Activated naive CD4-positive, alpha-beta T cell treated with anti-CD3 and anti-CD28 coated beads, Interleukin-2, amount 50 U/mL, for 72 hours (primary cell): ENCODE results near the gene CDC45. TPM values are rescaled to one million over a fixed set of nuclear protein-coding genes. Genes with fewer than 3 reads are reported as not detected.

Source experiments
- ATAC-seq, 2 donors: fragments of 150-1000 bp; cut with Tn5 transposase; 2 replicates each; pipeline ENCODE4 v1.10.0; 2021; ENCODE audit warnings: mild to moderate bottlenecking in 2 of 2, moderate library complexity in 2 of 2
- DNase-seq, 2 donors: peaks; one replicate each; pipeline ENCODE4 v3.0.0; 2021 to 2022; ENCODE audit warnings: low spot score in 2 of 2
- H3K27ac Mint-ChIP-seq, 2 donors: one replicate each; pipeline ENCODE4 v1.8.0; 2022; ENCODE audit warnings: mild to moderate bottlenecking in 2 of 2, mixed read lengths in 2 of 2
- H3K36me3 Mint-ChIP-seq, 2 donors: one replicate each; pipeline ENCODE4 v1.8.0; 2022; ENCODE audit warnings: mixed read lengths in 2 of 2
- H3K9me3 Mint-ChIP-seq, 2 donors: one replicate each; pipeline ENCODE4 v1.8.0; 2022; ENCODE audit warnings: mixed read lengths in 2 of 2
- total RNA-seq, 2 donors: library from RNA; stranded (reverse); gene quantifications; one replicate each; pipeline ENCODE4 v1.2.3, GENCODE V29; 2022

CDC45 gene
- total RNA-seq, 2 donors from 2014 or later: 92.1 to 99.7 TPM

GRCh38 chr22:19478045-19478900, 1.4 kb upstream of the CDC45 start:
- peaks cover 22 to 31% of the 10 kb centered on the region in 2 donors for H3K36me3 Mint-ChIP-seq
- H3K9me3 Mint-ChIP-seq: no peaks in the 10 kb centered on the region
- H3K27ac Mint-ChIP-seq: peak overlapping the region; percentile 91 to 100
- no peak for ATAC-seq
- DNase-seq: peak in 1 of 2 donors; percentile 20

- DNase-seq (peak; percentile 80 to 87), ATAC-seq (peak; percentile 66 to 69)
- no peaks in the 10 kb centered on the region for H3K9me3 Mint-ChIP-seq
- H3K36me3 Mint-ChIP-seq: peaks cover 26 to 37% of the 10 kb centered on the region in 2 donors
- peak within 1 kb of the TSS; percentile 100 for H3K27ac Mint-ChIP-seq
These were observed 792 bp upstream of the CDC45 start, which contains the start of gene UFD1 for GRCh38 chr22:19478901-19479354. TSS of gene UFD1 (minus strand) at chr22:19479193. CDS start at chr22:19479085, 108 bp downstream.

GRCh38 chr22:19480173-19480568, 451 bp downstream of the CDC45 start:
- ATAC-seq: no peak
- peaks cover 34 to 47% of the 10 kb centered on the region in 2 donors for H3K36me3 Mint-ChIP-seq
- peak overlapping the region; percentile 100 for H3K27ac Mint-ChIP-seq
- no peak for DNase-seq
- no peaks in the 10 kb centered on the region for H3K9me3 Mint-ChIP-seq

- DNase-seq: no peak
- Mint-ChIP-seq H3K36me3 (peaks cover 35 to 49% of the 10 kb centered on the region in 2 donors), H3K27ac (peak overlapping the region in 1 of 2 donors; percentile 100), H3K9me3 (no peaks in the 10 kb centered on the region)
- ATAC-seq: no peak
These were observed 1.1 kb downstream of the CDC45 start for GRCh38 chr22:19480789-19481188.

- H3K36me3 Mint-ChIP-seq: peaks cover 35 to 49% of the 10 kb centered on the region in 2 donors
- DNase-seq: no peak
- no peaks in the 10 kb centered on the region for H3K9me3 Mint-ChIP-seq
- ATAC-seq: no peak
- H3K27ac Mint-ChIP-seq: no peak overlapping the region
These were observed 2.6 kb downstream of the CDC45 start for GRCh38 chr22:19482297-19482696.

- Mint-ChIP-seq H3K36me3 (peaks cover 35 to 42% of the 10 kb centered on the region in 2 donors), H3K27ac (peak overlapping the region in 1 of 2 donors; percentile 7), H3K9me3 (no peaks in the 10 kb centered on the region)
- DNase-seq (no peak), ATAC-seq (no peak)
These were observed 3.9 kb downstream of the CDC45 start for GRCh38 chr22:19483481-19484244.

- ATAC-seq: no peak
- Mint-ChIP-seq H3K9me3 (no peaks in the 10 kb centered on the region), H3K36me3 (peaks cover 25 to 36% of the 10 kb centered on the region in 2 donors), H3K27ac (no peak overlapping the region)
- DNase-seq: no peak
These were observed 8.6 kb downstream of the CDC45 start for GRCh38 chr22:19488285-19488684.

- no peak for DNase-seq
- no peak for ATAC-seq
- H3K36me3 Mint-ChIP-seq: peaks cover 16 to 36% of the 10 kb centered on the region in 2 donors
- H3K27ac Mint-ChIP-seq: no peak overlapping the region
- no peaks in the 10 kb centered on the region for H3K9me3 Mint-ChIP-seq
These were observed 9.4 kb downstream of the CDC45 start for GRCh38 chr22:19488884-19489843.

- ATAC-seq (no peak), DNase-seq (no peak)
- Mint-ChIP-seq H3K36me3 (peaks cover 7 to 26% of the 10 kb centered on the region in 2 donors), H3K9me3 (no peaks in the 10 kb centered on the region), H3K27ac (no peak overlapping the region)
These were observed 11.0 kb downstream of the CDC45 start for GRCh38 chr22:19490628-19491230.

- H3K27ac Mint-ChIP-seq: peak overlapping the region; percentile 64 to 65
- H3K9me3 Mint-ChIP-seq: no peaks in the 10 kb centered on the region
- DNase-seq (no peak), ATAC-seq (peak in 1 of 2 donors; percentile 44)
- H3K36me3 Mint-ChIP-seq: peaks cover 19 to 39% of the 10 kb centered on the region in 2 donors
These were observed 12.9 kb downstream of the CDC45 start for GRCh38 chr22:19492504-19493174.

GRCh38 chr22:19494001-19494560, 14.4 kb downstream of the CDC45 start:
- no peaks in the 10 kb centered on the region for H3K9me3 Mint-ChIP-seq
- H3K36me3 Mint-ChIP-seq: peaks cover 19 to 43% of the 10 kb centered on the region in 2 donors
- no peak overlapping the region for H3K27ac Mint-ChIP-seq
- DNase-seq: no peak
- no peak for ATAC-seq

GRCh38 chr22:19494676-19495173, 15.0 kb downstream of the CDC45 start:
- no peaks in the 10 kb centered on the region for H3K9me3 Mint-ChIP-seq
- ATAC-seq (no peak), DNase-seq (no peak)
- no peak overlapping the region for H3K27ac Mint-ChIP-seq
- H3K36me3 Mint-ChIP-seq: peaks cover 19 to 44% of the 10 kb centered on the region in 2 donors

- no peak for ATAC-seq
- Mint-ChIP-seq H3K9me3 (no peaks in the 10 kb centered on the region), H3K27ac (peak overlapping the region in 1 of 2 donors; percentile 40), H3K36me3 (peaks cover 19 to 40% of the 10 kb centered on the region in 2 donors)
- DNase-seq: no peak
These were observed 16.0 kb downstream of the CDC45 start for GRCh38 chr22:19495562-19496323.

- H3K9me3 Mint-ChIP-seq: no peaks in the 10 kb centered on the region
- no peak overlapping the region for H3K27ac Mint-ChIP-seq
- peaks cover 19 to 40% of the 10 kb centered on the region in 2 donors for H3K36me3 Mint-ChIP-seq
- no peak for DNase-seq
- no peak for ATAC-seq
These were observed 16.6 kb downstream of the CDC45 start for GRCh38 chr22:19496324-19496630.
